ENCODE results near the gene ANKRD22.
"Not testable (repeated sequence)": the region's sequence is repeated elsewhere in the genome, so short reads cannot be mapped to it uniquely, and the experiment has no call there.

ANKRD22 gene

GRCh38 chr10:88882646-88883447, 31.2 kb upstream of the ANKRD22 start:
- not testable (repeated sequence) for H3K9ac ChIP-seq (ENCODE audit: low read depth, low read length); H3K36me3 ChIP-seq (ENCODE audit: insufficient read depth, low read length); H3K9me3 ChIP-seq (ENCODE audit: control insufficient read depth, insufficient read depth, low read length); H3K4me1 ChIP-seq (ENCODE audit: insufficient read depth, low read length)

- H3K36me3 ChIP-seq (ENCODE audit: insufficient read depth, low read length), result no peaks in the 10 kb centered on the region
- H3K4me1 ChIP-seq (ENCODE audit: insufficient read depth, low read length), result peaks cover 9% of the 10 kb centered on the region; the same call in 1 of the 2 replicates
- no peaks in the 10 kb centered on the region for H3K9me3 ChIP-seq (ENCODE audit: control insufficient read depth, insufficient read depth, low read length)
- H3K9ac ChIP-seq (ENCODE audit: low read depth, low read length), result no peak overlapping the region
These were observed 30.4 kb upstream of the ANKRD22 start for GRCh38 chr10:88881922-88882645.

GRCh38 chr10:88881320-88881719, 29.7 kb upstream of the ANKRD22 start:
- H3K4me1 ChIP-seq (ENCODE audit: insufficient read depth, low read length), result peaks cover 3% of the 10 kb centered on the region; the same call in 1 of the 2 replicates
- no peaks in the 10 kb centered on the region for H3K9me3 ChIP-seq (ENCODE audit: control insufficient read depth, insufficient read depth, low read length)
- H3K36me3 ChIP-seq (ENCODE audit: insufficient read depth, low read length), result no peaks in the 10 kb centered on the region
- H3K9ac ChIP-seq (ENCODE audit: low read depth, low read length), result peak overlapping the region; percentile 75; the same call in 1 of the 2 replicates

GRCh38 chr10:88880282-88881076, 28.8 kb upstream of the ANKRD22 start:
- Histone ChIP-seq H3K9ac (ENCODE audit: low read depth, low read length) (peak overlapping the region; percentile 75), H3K9me3 (ENCODE audit: control insufficient read depth, insufficient read depth, low read length) (no peaks in the 10 kb centered on the region), H3K36me3 (ENCODE audit: insufficient read depth, low read length) (no peaks in the 10 kb centered on the region), H3K4me1 (ENCODE audit: insufficient read depth, low read length) (peaks cover 3% of the 10 kb centered on the region; the same call in 1 of the 2 replicates)

- peak within 1 kb of the TSS; percentile 75 for H3K9ac ChIP-seq (ENCODE audit: low read depth, low read length)
- no peaks in the 10 kb centered on the region for H3K9me3 ChIP-seq (ENCODE audit: control insufficient read depth, insufficient read depth, low read length)
- no peaks in the 10 kb centered on the region for H3K36me3 ChIP-seq (ENCODE audit: insufficient read depth, low read length)
- H3K4me1 ChIP-seq (ENCODE audit: insufficient read depth, low read length), result peaks cover 3% of the 10 kb centered on the region; the same call in 1 of the 2 replicates
These were observed 28.1 kb upstream of the ANKRD22 start, which contains the start of gene STAMBPL1 for GRCh38 chr10:88879534-88880281. TSS of gene STAMBPL1 (plus strand) at chr10:88880245. CDS start at chr10:88901709, 21,464 bp downstream.

GRCh38 chr10:88877298-88877697, 25.7 kb upstream of the ANKRD22 start:
- H3K36me3 ChIP-seq (ENCODE audit: insufficient read depth, low read length), result no peaks in the 10 kb centered on the region
- no peaks in the 10 kb centered on the region for H3K9me3 ChIP-seq (ENCODE audit: control insufficient read depth, insufficient read depth, low read length)
- peaks cover under 1% of the 10 kb centered on the region; the same call in 1 of the 2 replicates for H3K4me1 ChIP-seq (ENCODE audit: insufficient read depth, low read length)
- no peak overlapping the region for H3K9ac ChIP-seq (ENCODE audit: low read depth, low read length)

- peaks cover 2% of the 10 kb centered on the region; the same call in 1 of the 2 replicates for H3K4me1 ChIP-seq (ENCODE audit: insufficient read depth, low read length)
These were observed 23.4 kb upstream of the ANKRD22 start for GRCh38 chr10:88875081-88875480.

GRCh38 chr10:88874281-88874680, 22.6 kb upstream of the ANKRD22 start:
- Histone ChIP-seq H3K9ac (ENCODE audit: low read depth, low read length) (no peak overlapping the region), H3K9me3 (ENCODE audit: control insufficient read depth, insufficient read depth, low read length) (no peaks in the 10 kb centered on the region), H3K4me1 (ENCODE audit: insufficient read depth, low read length) (peaks cover 4% of the 10 kb centered on the region; the same call in 1 of the 2 replicates), H3K36me3 (ENCODE audit: insufficient read depth, low read length) (no peaks in the 10 kb centered on the region)

More at GRCh38 chr10:88875081-88875480, 23.4 kb upstream of the ANKRD22 start:
- Histone ChIP-seq H3K9me3 (ENCODE audit: control insufficient read depth, insufficient read depth, low read length) (no peaks in the 10 kb centered on the region), H3K36me3 (ENCODE audit: insufficient read depth, low read length) (no peaks in the 10 kb centered on the region), H3K9ac (ENCODE audit: low read depth, low read length) (no peak overlapping the region)

- H3K4me1 ChIP-seq (ENCODE audit: insufficient read depth, low read length), result peaks cover 4% of the 10 kb centered on the region; the same call in 1 of the 2 replicates
- H3K9me3 ChIP-seq (ENCODE audit: control insufficient read depth, insufficient read depth, low read length), result no peaks in the 10 kb centered on the region
- H3K36me3 ChIP-seq (ENCODE audit: insufficient read depth, low read length), result no peaks in the 10 kb centered on the region
- no peak overlapping the region for H3K9ac ChIP-seq (ENCODE audit: low read depth, low read length)
These were observed 22.1 kb upstream of the ANKRD22 start for GRCh38 chr10:88873757-88874156.

- no peaks in the 10 kb centered on the region for H3K9me3 ChIP-seq (ENCODE audit: control insufficient read depth, insufficient read depth, low read length)
- H3K4me1 ChIP-seq (ENCODE audit: insufficient read depth, low read length), result peaks cover 4% of the 10 kb centered on the region; the same call in 1 of the 2 replicates
- H3K9ac ChIP-seq (ENCODE audit: low read depth, low read length), result no peak overlapping the region
- no peaks in the 10 kb centered on the region for H3K36me3 ChIP-seq (ENCODE audit: insufficient read depth, low read length)
These were observed 18.4 kb upstream of the ANKRD22 start for GRCh38 chr10:88870089-88870488.

- Histone ChIP-seq H3K9me3 (ENCODE audit: control insufficient read depth, insufficient read depth, low read length) (no peaks in the 10 kb centered on the region), H3K9ac (ENCODE audit: low read depth, low read length) (no peak overlapping the region), H3K36me3 (ENCODE audit: insufficient read depth, low read length) (no peaks in the 10 kb centered on the region), H3K4me1 (ENCODE audit: insufficient read depth, low read length) (peaks cover 4% of the 10 kb centered on the region; the same call in 1 of the 2 replicates)
These were observed 14.8 kb upstream of the ANKRD22 start for GRCh38 chr10:88866454-88866853.

- H3K36me3 ChIP-seq (ENCODE audit: insufficient read depth, low read length), result no peaks in the 10 kb centered on the region
- H3K4me1 ChIP-seq (ENCODE audit: insufficient read depth, low read length), result peaks cover 4% of the 10 kb centered on the region; the same call in 1 of the 2 replicates
- no peaks in the 10 kb centered on the region for H3K9me3 ChIP-seq (ENCODE audit: control insufficient read depth, insufficient read depth, low read length)
- no peak overlapping the region for H3K9ac ChIP-seq (ENCODE audit: low read depth, low read length)
These were observed 13.7 kb upstream of the ANKRD22 start for GRCh38 chr10:88865281-88865876.

- H3K4me1 ChIP-seq (ENCODE audit: insufficient read depth, low read length), result no peaks in the 10 kb centered on the region
- no peak overlapping the region for H3K9ac ChIP-seq (ENCODE audit: low read depth, low read length)
- H3K9me3 ChIP-seq (ENCODE audit: control insufficient read depth, insufficient read depth, low read length), result no peaks in the 10 kb centered on the region
- no peaks in the 10 kb centered on the region for H3K36me3 ChIP-seq (ENCODE audit: insufficient read depth, low read length)
These were observed 9.4 kb upstream of the ANKRD22 start for GRCh38 chr10:88861036-88861435.
